Muscle of leg (tissue), 11 donors: ENCODE data around the gene FHL1. TPM values are rescaled to one million over a fixed set of nuclear protein-coding genes. Genes with fewer than 3 reads are reported as not detected.
"Not testable (repeated sequence)": the region's sequence is repeated elsewhere in the genome, so short reads cannot be mapped to it uniquely, and the experiment has no call there.

Experiments used
- DNase-seq: peaks from one replicate; pipeline ENCODE4 v3.0.0; 2013
- H3K27ac ChIP-seq: one replicate; pipeline ENCODE4 v1.5.1; 2013; ENCODE audit warnings: mild to moderate bottlenecking, low read length, control low read depth
- H3K27me3 ChIP-seq: one replicate; pipeline ENCODE4 v1.6.1; 2013; ENCODE audit warnings: low read length; ENCODE audit not compliant: control insufficient read depth, insufficient read depth
- H3K36me3 ChIP-seq: one replicate; pipeline ENCODE4 v1.6.1; 2013; ENCODE audit warnings: low read length; ENCODE audit not compliant: control insufficient read depth, insufficient read depth
- H3K4me1 ChIP-seq: one replicate; pipeline ENCODE4 v1.6.1; 2013; ENCODE audit warnings: low read length; ENCODE audit not compliant: control insufficient read depth, insufficient read depth
- H3K4me3 ChIP-seq: one replicate; pipeline ENCODE4 v1.5.1; 2013; ENCODE audit warnings: low read length, control low read depth
- H3K9me3 ChIP-seq: replicated peaks from 2 replicates; pipeline ENCODE4 v1.6.1; 2013; ENCODE audit warnings: low read depth, low read length; ENCODE audit not compliant: control insufficient read depth
- WGBS: methylation state at CpG from one replicate; pipeline ENCODE4 v1.1.5; 2013; ENCODE audit warnings: missing lambda C conversion rate; ENCODE audit not compliant: insufficient coverage; 5-methylcytosine and 5-hydroxymethylcytosine counted together
- polyA plus RNA-seq, 8 donors: library from polyadenylated mRNA; unstranded; fragments of 120-200 nt; gene quantifications; one replicate each; pipeline versions ENCODE4 v1.2.1 to v1.2.3, GENCODE V29; 2013; ENCODE audit warnings: inconsistent platforms in 1 of 8, low replicate concordance in 1 of 8; ENCODE audit not compliant: insufficient read length in 8 of 8, insufficient read depth in 1 of 8
- total RNA-seq: library from RNA; stranded (reverse); fragments of 120-200 nt; gene quantifications from one replicate; pipeline ENCODE4 v1.2.4, GENCODE V29; 2013

Gene FHL1
- total and polyA plus RNA-seq, 9 donors: 1,092 to 1,847 (median 1,474) TPM

DNA sequence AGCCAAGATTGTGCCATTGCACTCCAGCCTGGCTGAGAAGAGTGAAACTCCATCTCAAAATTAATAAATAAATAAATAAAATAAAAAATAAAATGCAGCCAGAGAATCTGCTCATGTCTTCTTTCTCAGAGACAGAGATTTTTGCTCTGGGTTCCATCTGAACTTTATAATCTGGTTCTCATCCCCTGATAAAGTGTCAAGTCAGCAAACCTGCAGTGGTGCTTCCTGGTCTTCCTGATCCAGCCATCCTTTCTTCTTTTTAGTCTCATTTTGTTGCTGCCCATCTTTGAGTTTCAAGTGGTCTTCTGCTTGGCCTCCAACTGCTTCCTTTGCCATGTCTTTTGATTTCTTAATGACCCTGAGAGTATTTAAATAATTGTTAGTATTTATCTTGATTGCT lies 79.7 kb downstream of the FHL1 start:
- Histone ChIP-seq H3K4me1 (no peaks in the 10 kb centered on the region), H3K27ac (no peak overlapping the region), H3K9me3 (no peaks in the 10 kb centered on the region), H3K27me3 (peaks cover 17% of the 10 kb centered on the region), H3K36me3 (peaks cover 25% of the 10 kb centered on the region), H3K4me3 (no peak overlapping the region)
- no peak for DNase-seq

DNA sequence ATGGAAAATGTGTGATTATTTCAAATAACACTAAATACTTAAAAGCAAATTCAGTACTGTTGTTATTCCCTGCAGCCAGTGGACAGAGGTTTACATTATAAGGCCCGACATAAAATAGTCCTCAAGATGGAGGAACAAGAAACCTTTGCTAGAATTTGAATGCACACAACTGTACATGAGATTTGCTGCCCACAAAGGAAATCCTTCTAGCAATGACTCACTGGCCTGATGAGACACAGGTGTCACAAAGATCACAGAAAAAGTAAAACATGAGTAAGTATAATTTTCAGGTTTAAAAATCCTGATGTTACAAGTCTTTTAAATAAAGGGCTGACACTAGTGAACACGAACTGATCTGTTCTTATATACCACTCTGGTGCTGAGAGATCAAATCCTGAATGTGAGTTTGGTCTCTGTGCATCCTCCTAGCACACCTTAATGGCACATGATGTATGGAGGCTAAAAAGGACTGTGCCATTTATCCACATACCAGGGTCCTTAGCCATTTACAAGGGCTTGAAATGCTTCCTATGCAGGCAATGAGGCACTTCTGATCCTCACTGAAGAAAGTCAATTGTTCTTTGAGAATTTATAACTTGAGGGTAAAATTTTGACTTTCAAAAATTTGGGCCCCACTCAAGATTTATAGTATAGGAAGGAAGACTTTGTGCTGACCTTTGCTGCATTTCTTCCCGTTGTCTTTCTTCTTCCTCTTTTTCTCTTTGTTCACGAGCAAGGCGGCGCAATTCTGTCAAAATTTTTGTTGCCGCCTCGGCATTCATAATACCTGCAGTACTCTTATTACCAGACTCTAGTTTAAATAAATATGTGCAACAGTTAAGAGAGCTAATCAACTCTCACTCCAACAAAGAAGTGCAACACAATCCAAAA lies 80.9 kb downstream of the FHL1 start:
- H3K9me3 ChIP-seq: no peaks in the 10 kb centered on the region
- H3K27ac ChIP-seq: no peak overlapping the region
- H3K27me3 ChIP-seq: peaks cover 12% of the 10 kb centered on the region
- peaks cover 20% of the 10 kb centered on the region for H3K36me3 ChIP-seq
- no CpG with 5 or more reads among the region's 8 CpGs for WGBS
- DNase-seq: no peak
- H3K4me3 ChIP-seq: no peak overlapping the region
- no peaks in the 10 kb centered on the region for H3K4me1 ChIP-seq

GRCh38 chrX:136228839-136229207 lies 81.5 kb downstream of the FHL1 start:
- no peaks in the 10 kb centered on the region for H3K9me3 ChIP-seq
- DNase-seq: no peak
- H3K27ac ChIP-seq: no peak overlapping the region
- no peak overlapping the region for H3K4me3 ChIP-seq
- no peaks in the 10 kb centered on the region for H3K4me1 ChIP-seq
- peaks cover 20% of the 10 kb centered on the region for H3K36me3 ChIP-seq
- no CpG with 5 or more reads among the region's 3 CpGs for WGBS
- H3K27me3 ChIP-seq: peaks cover 10% of the 10 kb centered on the region

- peaks cover 5% of the 10 kb centered on the region for H3K36me3 ChIP-seq
- H3K9me3 ChIP-seq: no peaks in the 10 kb centered on the region
- no CpG with 5 or more reads among the region's 3 CpGs for WGBS
- no peak overlapping the region for H3K27ac ChIP-seq
- no peaks in the 10 kb centered on the region for H3K4me1 ChIP-seq
- no peaks in the 10 kb centered on the region for H3K27me3 ChIP-seq
- H3K4me3 ChIP-seq: no peak overlapping the region
- DNase-seq: no peak
These were observed 89.7 kb downstream of the FHL1 start for GRCh38 chrX:136237074-136237473.

DNA sequence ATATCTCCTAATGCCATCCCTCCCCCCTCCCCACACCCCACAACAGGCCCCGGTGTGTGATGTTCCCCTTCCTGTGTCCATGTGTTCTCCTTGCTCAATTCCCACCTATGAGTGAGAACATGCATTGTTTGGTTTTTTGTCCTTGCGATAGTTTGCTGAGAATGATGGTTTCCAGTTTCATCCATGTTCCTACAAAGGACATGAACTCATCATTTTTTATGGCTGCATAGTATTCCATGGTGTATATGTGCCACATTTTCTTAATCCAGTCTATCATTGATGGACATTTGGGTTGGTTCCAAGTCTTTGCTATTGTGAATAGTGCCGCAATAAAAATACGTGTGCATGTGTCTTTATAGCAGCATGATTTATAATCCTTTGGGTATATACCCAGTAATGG lies 90.5 kb downstream of the FHL1 start:
- not testable (repeated sequence) for DNase-seq, H3K36me3 ChIP-seq, H3K4me1 ChIP-seq, H3K27me3 ChIP-seq, H3K4me3 ChIP-seq, H3K9me3 ChIP-seq, H3K27ac ChIP-seq
- WGBS: no CpG with 5 or more reads among the region's 4 CpGs

DNA sequence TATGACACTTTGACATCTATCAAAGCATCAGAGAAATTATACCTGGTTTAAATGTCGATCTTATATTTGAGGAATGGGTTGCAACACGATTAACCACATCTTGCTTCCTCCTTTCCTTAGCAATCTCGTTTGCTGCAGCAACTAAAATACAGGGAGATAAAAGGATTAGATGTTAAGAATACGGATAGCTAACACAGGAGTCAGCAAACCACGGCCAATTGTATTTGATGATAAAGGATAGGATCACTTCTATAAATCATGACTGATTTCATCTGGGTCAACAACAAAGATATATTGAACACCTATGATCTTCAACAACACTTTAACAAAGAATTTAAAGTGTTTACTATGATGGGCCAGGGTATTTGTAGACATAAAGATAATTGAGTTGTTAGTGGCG lies 98.9 kb downstream of the FHL1 start:
- WGBS: no CpG with 5 or more reads among the region's 6 CpGs
- no peak overlapping the region for H3K4me3 ChIP-seq
- no peaks in the 10 kb centered on the region for H3K9me3 ChIP-seq
- no peak for DNase-seq
- peaks cover 11% of the 10 kb centered on the region for H3K27me3 ChIP-seq
- peaks cover 17% of the 10 kb centered on the region for H3K36me3 ChIP-seq
- no peak overlapping the region for H3K27ac ChIP-seq
- peaks cover 2% of the 10 kb centered on the region for H3K4me1 ChIP-seq

- peak overlapping the region; percentile 51 for H3K27ac ChIP-seq
- 25% methylated on average over 50 of the region's 53 CpGs for WGBS
- DNase-seq: peak; percentile 60
These were observed 103.1 kb downstream of the FHL1 start for GRCh38 chrX:136250191-136251040.

GRCh38 chrX:136251041-136251991 lies 104.0 kb downstream of the FHL1 start, which contains the start of gene MAP7D3:
Gene MAP7D3, minus strand, starts transcription at chrX:136251400. Its CDS starts 42 bp downstream, at chrX:136251358.
- H3K4me3 ChIP-seq: peak within 1 kb of the TSS; percentile 67
- DNase-seq: peak; percentile 78
- H3K36me3 ChIP-seq: no peaks in the 10 kb centered on the region
- peaks cover 29% of the 10 kb centered on the region for H3K27me3 ChIP-seq
- no peaks in the 10 kb centered on the region for H3K9me3 ChIP-seq
- H3K4me1 ChIP-seq: peaks cover 8% of the 10 kb centered on the region
- 17% methylated on average over 56 of the region's 73 CpGs for WGBS
- peak within 1 kb of the TSS; percentile 51 for H3K27ac ChIP-seq

More at GRCh38 chrX:136250191-136251040, 103.1 kb downstream of the FHL1 start:
- Histone ChIP-seq H3K4me1 (peaks cover 5% of the 10 kb centered on the region), H3K9me3 (no peaks in the 10 kb centered on the region), H3K36me3 (no peaks in the 10 kb centered on the region), H3K4me3 (peak overlapping the region; percentile 67), H3K27me3 (peaks cover 22% of the 10 kb centered on the region)

DNA sequence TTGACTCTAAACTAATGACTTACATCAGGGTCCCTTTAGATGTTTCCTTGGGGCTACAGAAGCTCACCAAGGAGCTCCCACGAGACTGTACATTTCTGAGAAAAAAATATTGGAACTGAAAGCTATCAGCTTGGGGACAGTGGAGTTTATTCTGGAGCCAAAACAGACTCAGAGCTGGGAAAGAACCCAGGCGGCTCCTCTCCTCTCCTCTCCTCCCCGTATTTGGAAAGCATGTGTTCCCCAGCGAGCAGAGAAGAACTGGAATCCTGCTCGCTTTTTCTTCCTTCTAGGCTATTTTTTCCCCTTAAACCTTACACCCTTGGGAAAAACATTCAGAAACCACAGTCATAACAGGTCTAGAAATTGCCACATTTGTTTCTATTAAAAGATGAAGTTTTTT lies 108.2 kb downstream of the FHL1 start:
- H3K27me3 ChIP-seq: peaks cover 33% of the 10 kb centered on the region
- 41% methylated on average over 3 of the region's 5 CpGs for WGBS
- H3K9me3 ChIP-seq: no peaks in the 10 kb centered on the region
- peaks cover 15% of the 10 kb centered on the region for H3K4me1 ChIP-seq
- DNase-seq: peak; percentile 82
- peak overlapping the region; percentile 77 for H3K27ac ChIP-seq
- H3K36me3 ChIP-seq: no peaks in the 10 kb centered on the region
- H3K4me3 ChIP-seq: no peak overlapping the region
